Measurements from ENCODE around the gene ABCD3. TPM values are rescaled to one million over a fixed set of nuclear protein-coding genes. Genes with fewer than 3 reads are reported as not detected.
A peak's percentile ranks its signal among the peaks of the same experiment; 100 is the strongest.

The ABCD3 gene
- total RNA-seq, 2 donors from 2014 or later: 31.0 to 35.3 TPM

GRCh38 chr1:94395748-94396309 lies 22.4 kb upstream of the ABCD3 start:
- no peaks in the 10 kb centered on the region for H3K36me3 Mint-ChIP-seq
- H3K27me3 Mint-ChIP-seq: peaks cover 27 to 62% of the 10 kb centered on the region in 2 donors
- DNase-seq (ENCODE audit: low spot score) (no peak), ATAC-seq (no peak)
- no peak overlapping the region for H3K4me3 Mint-ChIP-seq
- H3K4me1 Mint-ChIP-seq (ENCODE audit: low read depth in 2 of 2): no peaks in the 10 kb centered on the region
- H3K9me3 Mint-ChIP-seq: no peaks in the 10 kb centered on the region
- H3K27ac Mint-ChIP-seq: no peak overlapping the region

- Mint-ChIP-seq H3K9me3 (no peaks in the 10 kb centered on the region), H3K4me1 (ENCODE audit: low read depth in 2 of 2) (no peaks in the 10 kb centered on the region), H3K36me3 (no peaks in the 10 kb centered on the region), H3K27ac (no peak overlapping the region), H3K27me3 (peaks cover 27 to 59% of the 10 kb centered on the region in 2 donors), H3K4me3 (no peak overlapping the region)
- DNase-seq (ENCODE audit: low spot score) (no peak), ATAC-seq (no peak)
These were observed 21.7 kb upstream of the ABCD3 start for GRCh38 chr1:94396356-94397010.

- H3K27me3 Mint-ChIP-seq: peaks cover 35 to 57% of the 10 kb centered on the region in 2 donors
These were observed 19.8 kb upstream of the ABCD3 start for GRCh38 chr1:94398356-94398755.

DNA sequence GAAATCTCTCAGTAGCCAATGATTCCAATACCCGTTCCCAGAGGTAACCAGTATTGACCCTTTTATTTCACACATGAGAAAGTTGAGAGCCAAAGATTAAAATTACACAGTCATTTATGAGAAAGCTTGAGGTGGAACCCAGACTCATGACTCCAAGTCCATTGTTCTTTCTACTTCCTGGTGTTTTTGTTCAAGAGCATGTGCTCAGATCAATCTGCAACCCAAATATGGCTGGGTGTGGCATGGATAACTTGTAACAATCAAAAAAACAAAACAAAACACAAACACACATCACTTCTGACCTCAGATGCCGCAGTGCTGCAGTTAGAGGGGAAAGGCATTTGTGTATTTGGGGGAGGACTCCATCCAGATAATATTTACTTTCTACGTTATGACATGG lies 18.7 kb upstream of the ABCD3 start:
- H3K36me3 Mint-ChIP-seq: no peaks in the 10 kb centered on the region
- H3K4me1 Mint-ChIP-seq (ENCODE audit: low read depth in 2 of 2): no peaks in the 10 kb centered on the region
- DNase-seq (ENCODE audit: low spot score) (no peak), ATAC-seq (no peak)
- peaks cover 39 to 65% of the 10 kb centered on the region in 2 donors for H3K27me3 Mint-ChIP-seq
- H3K27ac Mint-ChIP-seq: no peak overlapping the region
- H3K9me3 Mint-ChIP-seq: no peaks in the 10 kb centered on the region
- H3K4me3 Mint-ChIP-seq: no peak overlapping the region

More at GRCh38 chr1:94398356-94398755, 19.8 kb upstream of the ABCD3 start:
- Mint-ChIP-seq H3K4me3 (no peak overlapping the region), H3K27ac (no peak overlapping the region), H3K36me3 (no peaks in the 10 kb centered on the region), H3K4me1 (ENCODE audit: low read depth in 2 of 2) (no peaks in the 10 kb centered on the region), H3K9me3 (no peaks in the 10 kb centered on the region)
- DNase-seq (ENCODE audit: low spot score): no peak
- ATAC-seq: no peak

DNA sequence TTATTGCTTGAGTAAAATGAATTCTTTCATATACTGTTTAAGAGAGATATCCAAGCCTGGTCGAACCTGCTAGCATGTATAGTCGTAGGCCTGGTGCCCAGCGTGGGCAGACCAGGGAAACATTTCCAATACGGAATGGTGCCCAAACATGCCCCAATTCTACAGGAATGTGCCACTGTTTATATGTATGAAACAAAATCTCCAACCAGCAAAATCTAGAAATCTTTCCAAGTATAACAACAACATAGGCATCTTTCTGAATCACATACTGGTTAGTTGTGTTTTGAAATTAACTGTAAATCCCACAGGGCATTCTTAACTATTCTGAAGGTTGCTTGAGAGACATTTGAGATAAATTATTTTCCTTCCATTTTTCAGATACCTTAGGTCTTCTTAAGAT lies 17.0 kb upstream of the ABCD3 start:
- DNase-seq (ENCODE audit: low spot score): no peak
- Mint-ChIP-seq H3K27ac (no peak overlapping the region), H3K4me1 (ENCODE audit: low read depth in 2 of 2) (no peaks in the 10 kb centered on the region), H3K4me3 (no peak overlapping the region), H3K36me3 (no peaks in the 10 kb centered on the region), H3K27me3 (peaks cover 32 to 52% of the 10 kb centered on the region in 2 donors), H3K9me3 (no peaks in the 10 kb centered on the region)
- no peak for ATAC-seq

DNA sequence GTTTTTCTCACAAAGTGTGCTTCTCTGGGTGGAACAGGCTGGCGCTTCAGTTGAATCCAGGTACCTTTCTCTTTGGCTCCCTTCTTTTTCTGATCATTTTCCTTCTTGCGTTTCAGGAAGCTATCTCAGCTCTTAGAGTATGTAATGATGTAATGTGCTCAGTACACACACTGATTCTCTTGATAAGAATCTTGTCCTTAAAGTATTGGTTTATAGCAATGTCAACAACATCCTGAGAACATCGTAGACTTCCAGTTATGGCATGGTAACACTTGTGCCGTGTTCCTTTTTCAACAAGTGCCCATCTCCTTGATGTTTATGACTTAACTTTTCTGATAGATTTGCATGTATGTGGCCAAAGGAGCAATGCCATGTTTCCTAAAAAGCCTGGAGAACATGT lies 11.7 kb upstream of the ABCD3 start:
- no peak overlapping the region for H3K4me3 Mint-ChIP-seq
- H3K4me1 Mint-ChIP-seq (ENCODE audit: low read depth in 2 of 2): no peaks in the 10 kb centered on the region
- no peaks in the 10 kb centered on the region for H3K9me3 Mint-ChIP-seq
- H3K36me3 Mint-ChIP-seq: no peaks in the 10 kb centered on the region
- ATAC-seq (no peak), DNase-seq (ENCODE audit: low spot score) (no peak)
- peaks cover 34 to 64% of the 10 kb centered on the region in 2 donors for H3K27me3 Mint-ChIP-seq
- H3K27ac Mint-ChIP-seq: no peak overlapping the region

DNA sequence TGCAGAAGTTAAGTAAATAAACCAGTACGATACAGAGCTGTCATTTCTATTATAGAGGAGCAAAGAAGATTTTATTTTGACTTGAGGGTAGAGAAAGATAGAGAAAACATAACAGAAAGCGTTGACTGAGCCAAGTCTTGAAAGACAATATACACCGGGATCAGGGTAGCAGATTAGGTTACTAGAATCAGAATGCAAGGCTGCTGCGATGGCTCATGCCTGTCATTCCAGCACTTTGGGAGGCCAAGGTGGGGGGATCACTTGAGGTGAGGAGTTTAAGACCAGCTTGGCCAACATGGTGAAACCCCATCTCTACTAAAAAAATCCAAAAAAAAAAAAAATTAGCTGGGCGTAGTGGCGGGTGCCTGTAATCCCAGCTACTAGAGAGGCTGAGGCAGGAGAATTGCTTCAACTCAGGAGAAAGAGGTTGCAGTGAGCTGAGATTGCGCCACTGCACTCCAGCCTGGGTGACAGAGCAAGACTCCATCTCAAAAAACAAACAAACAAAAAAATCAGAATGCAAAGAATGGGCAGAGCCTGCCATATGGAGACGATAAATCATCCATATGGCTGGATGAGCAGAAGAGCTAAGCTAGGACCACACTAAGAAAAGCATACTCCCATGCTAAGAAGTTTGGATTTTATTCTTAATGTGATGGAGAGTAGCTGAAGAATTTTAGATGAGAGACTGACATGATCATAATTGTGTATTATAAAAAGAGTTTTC lies 9.9 kb upstream of the ABCD3 start:
- H3K4me3 Mint-ChIP-seq: no peak overlapping the region
- no peak overlapping the region for H3K27ac Mint-ChIP-seq
- H3K27me3 Mint-ChIP-seq: peaks cover 25 to 55% of the 10 kb centered on the region in 2 donors
- no peaks in the 10 kb centered on the region for H3K4me1 Mint-ChIP-seq (ENCODE audit: low read depth in 2 of 2)
- no peak for DNase-seq (ENCODE audit: low spot score)
- no peaks in the 10 kb centered on the region for H3K9me3 Mint-ChIP-seq
- ATAC-seq: no peak
- no peaks in the 10 kb centered on the region for H3K36me3 Mint-ChIP-seq

GRCh38 chr1:94411237-94411636 lies 7.0 kb upstream of the ABCD3 start:
- DNase-seq (ENCODE audit: low spot score) (no peak), ATAC-seq (no peak)
- no peak overlapping the region for H3K4me3 Mint-ChIP-seq
- H3K4me1 Mint-ChIP-seq (ENCODE audit: low read depth in 2 of 2): no peaks in the 10 kb centered on the region
- H3K27me3 Mint-ChIP-seq: peaks cover 26 to 53% of the 10 kb centered on the region in 2 donors
- no peaks in the 10 kb centered on the region for H3K9me3 Mint-ChIP-seq
- H3K27ac Mint-ChIP-seq: no peak overlapping the region
- no peaks in the 10 kb centered on the region for H3K36me3 Mint-ChIP-seq

- Mint-ChIP-seq H3K36me3 (no peaks in the 10 kb centered on the region), H3K27ac (no peak overlapping the region), H3K9me3 (no peaks in the 10 kb centered on the region), H3K4me3 (no peak overlapping the region), H3K27me3 (peaks cover 22 to 32% of the 10 kb centered on the region in 2 donors), H3K4me1 (ENCODE audit: low read depth in 2 of 2) (no peaks in the 10 kb centered on the region)
- DNase-seq (ENCODE audit: low spot score) (no peak), ATAC-seq (no peak)
These were observed 4.9 kb upstream of the ABCD3 start for GRCh38 chr1:94413311-94413710.

DNA sequence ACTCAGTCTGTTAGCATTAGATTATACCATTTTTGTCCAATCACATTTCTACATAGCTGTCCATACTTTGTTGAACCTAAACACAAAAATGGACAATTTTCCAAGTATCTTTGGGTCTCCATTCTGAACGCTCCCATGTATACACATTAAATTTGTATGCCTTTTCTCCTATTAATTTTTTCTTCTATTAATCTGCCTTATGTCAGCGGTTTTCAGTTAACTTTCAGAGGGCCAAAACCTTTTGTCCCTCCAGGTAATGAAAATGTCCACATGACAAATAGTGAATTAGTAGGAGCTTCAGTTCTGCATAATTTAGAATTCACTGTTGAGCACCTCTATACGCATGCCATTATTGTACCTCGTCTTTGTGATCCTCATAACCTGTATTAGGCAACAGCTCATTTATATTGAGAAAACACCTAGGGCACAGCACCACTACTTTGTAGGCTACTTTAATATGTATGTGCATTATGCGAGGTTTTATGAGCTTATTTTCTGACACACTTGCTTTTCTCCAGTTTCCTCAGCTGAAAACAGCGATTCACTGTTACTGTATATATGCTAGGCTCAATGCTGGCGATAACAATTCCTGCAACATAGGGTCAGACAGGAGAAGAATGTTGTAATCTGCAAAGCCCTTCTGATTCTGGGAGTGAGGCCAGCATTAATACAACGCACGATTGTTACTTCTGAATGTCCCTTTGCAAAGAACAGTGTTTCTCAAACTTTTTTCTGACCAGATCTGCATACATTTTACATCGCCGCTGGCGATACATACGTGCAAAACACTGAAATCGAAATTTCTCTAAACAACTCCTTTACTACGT lies 1.1 kb upstream of the ABCD3 start:
- Mint-ChIP-seq H3K27me3 (peaks cover 11 to 12% of the 10 kb centered on the region in 2 donors), H3K9me3 (no peaks in the 10 kb centered on the region), H3K4me3 (no peak overlapping the region), H3K36me3 (no peaks in the 10 kb centered on the region), H3K4me1 (ENCODE audit: low read depth in 2 of 2) (peaks cover 15 to 18% of the 10 kb centered on the region in 2 donors), H3K27ac (no peak overlapping the region)
- ATAC-seq (no peak), DNase-seq (ENCODE audit: low spot score) (no peak)

DNA sequence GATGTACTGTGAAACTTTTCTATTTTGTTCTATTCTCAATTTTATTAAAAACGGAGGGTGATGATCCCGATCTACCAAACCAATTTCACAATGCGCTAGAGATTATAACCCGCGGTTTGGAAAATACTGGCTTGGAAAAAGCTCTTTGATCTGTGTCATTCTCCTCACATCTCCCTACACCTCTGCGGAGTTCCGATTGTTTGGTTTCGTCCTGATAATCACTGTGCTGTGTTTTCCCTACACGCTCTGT lies 536 bp upstream of the ABCD3 start:
- H3K27me3 Mint-ChIP-seq: peaks cover 9 to 12% of the 10 kb centered on the region in 2 donors
- no peak overlapping the region for H3K27ac Mint-ChIP-seq
- ATAC-seq: no peak

GRCh38 chr1:94418664-94419655 lies 771 bp downstream of the ABCD3 start:
- DNase-seq (ENCODE audit: low spot score): no peak
- no peaks in the 10 kb centered on the region for H3K36me3 Mint-ChIP-seq
- peaks cover 6 to 9% of the 10 kb centered on the region in 2 donors for H3K27me3 Mint-ChIP-seq
- no peaks in the 10 kb centered on the region for H3K9me3 Mint-ChIP-seq
- H3K4me1 Mint-ChIP-seq (ENCODE audit: low read depth in 2 of 2): peaks cover 24 to 33% of the 10 kb centered on the region in 2 donors
- peak in 1 of 2 donors; percentile 8 for ATAC-seq
- H3K27ac Mint-ChIP-seq: peak overlapping the region; percentile 34 to 69
- H3K4me3 Mint-ChIP-seq: no peak overlapping the region

More for the DNA sequence above, 536 bp upstream of the ABCD3 start:
- Mint-ChIP-seq H3K9me3 (no peaks in the 10 kb centered on the region), H3K4me1 (ENCODE audit: low read depth in 2 of 2) (peaks cover 19 to 23% of the 10 kb centered on the region in 2 donors), H3K36me3 (no peaks in the 10 kb centered on the region), H3K4me3 (no peak overlapping the region)
- DNase-seq (ENCODE audit: low spot score): no peak

Data from natural killer cell treated with Interleukin-12 subunit alpha and Interleukin-12 subunit beta and Interleukin-15 and Interleukin-18, amount 100 ng/mL, for 72 hours (primary cell).